DND-41 (cell line): ENCODE results near the gene NFASC.

ENCODE experiments used
- ATAC-seq: fragments of 200-7000 bp; cut with Tn5 transposase; 3 replicates; pipeline ENCODE4 v1.9.1; 2021; ENCODE audit warnings: low read depth; ENCODE audit not compliant: insufficient read depth
- DNase-seq: peaks from one replicate; pipeline ENCODE4 v3.0.0-alpha.2; 2020
- H2AFZ ChIP-seq: 2 replicates; pipeline ENCODE4 v1.6.0; 2012; ENCODE audit warnings: low read depth, low read length
- H3K27ac ChIP-seq: 2 replicates; pipeline ENCODE4 v1.5.1; 2012; ENCODE audit warnings: low read length, inconsistent platforms
- H3K27me3 ChIP-seq: fragments of 200-600 bp; sonication (generic); 2 replicates; pipeline ENCODE4 v1.6.0; 2012; ENCODE audit warnings: low read length, mild to moderate bottlenecking, inconsistent platforms; ENCODE audit not compliant: insufficient read depth, poor library complexity
- H3K36me3 ChIP-seq: 2 replicates; pipeline ENCODE4 v1.5.1; 2012; ENCODE audit warnings: low read length, inconsistent platforms; ENCODE audit not compliant: insufficient read depth
- H3K4me1 ChIP-seq: 2 replicates; pipeline ENCODE4 v1.5.1; 2012; ENCODE audit warnings: mild to moderate bottlenecking, low read length; ENCODE audit not compliant: insufficient read depth
- H3K4me2 ChIP-seq: 2 replicates; pipeline ENCODE4 v1.6.0; 2012; ENCODE audit warnings: mild to moderate bottlenecking, moderate library complexity, low read length, inconsistent platforms; ENCODE audit not compliant: insufficient read depth
- H3K4me3 ChIP-seq, 2 experiments: fragments of 200-600 bp in 1 of 2; shearing (Covaris generic) in 1 of 2; 2 replicates each; pipeline ENCODE4 v1.5.1; 2012 to 2016; ENCODE audit warnings: inconsistent platforms in 2 of 2, low read length in 2 of 2, mild to moderate bottlenecking in 2 of 2, low read depth in 1 of 2, moderate library complexity in 1 of 2
- H3K79me2 ChIP-seq: 2 replicates; pipeline ENCODE4 v1.6.0; 2012; ENCODE audit warnings: low read length, inconsistent platforms; ENCODE audit not compliant: insufficient read depth
- H3K9ac ChIP-seq: 2 replicates; pipeline ENCODE4 v1.6.0; 2012; ENCODE audit warnings: low read depth, mild to moderate bottlenecking, inconsistent platforms, low read length, moderate library complexity
- H3K9me3 ChIP-seq: 2 replicates; pipeline ENCODE4 v1.5.1; 2012; ENCODE audit warnings: low read length, moderate library complexity, mild to moderate bottlenecking, inconsistent platforms; ENCODE audit not compliant: insufficient read depth, severe bottlenecking
- H4K20me1 ChIP-seq: 2 replicates; pipeline ENCODE4 v1.6.0; 2012; ENCODE audit warnings: low read length; ENCODE audit not compliant: insufficient read depth
- CTCF ChIP-seq: IDR thresholded peaks from 2 replicates; pipeline ENCODE4 v1.5.1; 2012; ENCODE audit warnings: borderline replicate concordance, low read length, moderate library complexity, mild to moderate bottlenecking; ENCODE audit not compliant: poor library complexity, severe bottlenecking; ENCODE audit errors: extremely low read depth
- EZH2 ChIP-seq: IDR thresholded peaks from 3 replicates; pipeline ENCODE4 v1.6.1; 2012; ENCODE audit warnings: borderline replicate concordance, low read depth, mild to moderate bottlenecking, moderate library complexity, low read length, inconsistent platforms; ENCODE audit not compliant: severe bottlenecking

NFASC gene

GRCh38 chr1:205071801-205072200 lies 201.1 kb downstream of the NFASC start:
- H3K9me3 ChIP-seq, result no peaks in the 10 kb centered on the region
- H2AFZ ChIP-seq, result no peak overlapping the region
- H3K4me1 ChIP-seq, result no peaks in the 10 kb centered on the region
- TF ChIP-seq EZH2 (no peak), CTCF (no peak)
- H3K79me2 ChIP-seq, result no peaks in the 10 kb centered on the region
- H3K9ac ChIP-seq, result no peak overlapping the region
- no peaks in the 10 kb centered on the region for H3K36me3 ChIP-seq
- no peak overlapping the region for H3K4me3 ChIP-seq
- H3K27ac ChIP-seq, result no peak overlapping the region
- no peaks in the 10 kb centered on the region for H3K27me3 ChIP-seq
- ATAC-seq (no peak), DNase-seq (no peak)
- no peak overlapping the region for H3K4me2 ChIP-seq
- no peaks in the 10 kb centered on the region for H4K20me1 ChIP-seq

- TF ChIP-seq EZH2 (no peak), CTCF (no peak)
- no peak for ATAC-seq
Observed at GRCh38 chr1:205072286-205072685, 201.6 kb downstream of the NFASC start.

More at GRCh38 chr1:205072286-205072685, 201.6 kb downstream of the NFASC start:
- Histone ChIP-seq H3K9ac (no peak overlapping the region), H3K4me3 (no peak overlapping the region), H3K27ac (no peak overlapping the region), H3K36me3 (no peaks in the 10 kb centered on the region), H2AFZ (no peak overlapping the region), H3K4me1 (no peaks in the 10 kb centered on the region), H3K27me3 (no peaks in the 10 kb centered on the region), H3K79me2 (no peaks in the 10 kb centered on the region), H4K20me1 (no peaks in the 10 kb centered on the region), H3K4me2 (no peak overlapping the region), H3K9me3 (no peaks in the 10 kb centered on the region)
- DNase-seq, result no peak
